A673 (cell line): ENCODE measurements around the gene HOXB1.

Experiments
- CTCF ChIP-seq: fragments of 300-800, 200-600 bp; sonication (generic); conservative IDR thresholded peaks from 2 replicates; pipeline ENCODE4 v1.5.1; 2017; ENCODE audit warnings: low read depth, mild to moderate bottlenecking, antibody characterized with exemption, low read length, moderate library complexity, mixed read lengths
- EZH2 ChIP-seq: fragments of 200-600 bp; sonication (generic); IDR thresholded peaks from 2 replicates; pipeline ENCODE4 v1.6.1; 2017; ENCODE audit warnings: borderline replicate concordance, low read depth, mild to moderate bottlenecking, mixed read lengths, antibody characterized with exemption, low read length; ENCODE audit not compliant: poor library complexity, severe bottlenecking

- TF ChIP-seq CTCF (no peak), EZH2 (no peak)
Observed at GRCh38 chr17:48574505-48575065, 43.8 kb upstream of the HOXB1 start.
